HepG2 (cell line): ENCODE measurements around the gene SOX12. TPM values are rescaled to one million over a fixed set of nuclear protein-coding genes. Genes with fewer than 3 reads are reported as not detected.

ENCODE experiments used
- ARID3A ChIP-seq: IDR thresholded peaks from 2 replicates; pipeline ENCODE4 v1.6.1; 2012; ENCODE audit warnings: low read depth, low read length, improper control_type of control experiment
- CBX1 ChIP-seq: IDR thresholded peaks from one replicate; pipeline ENCODE4 v1.6.1; 2016; ENCODE audit warnings: antibody characterized with exemption, low read depth
- DPF2 ChIP-seq: sonication (generic); formaldehyde crosslinking; IDR thresholded peaks from 2 replicates; pipeline ENCODE4 v1.4.0; 2020; ENCODE audit warnings: mild to moderate bottlenecking, low read depth, missing genetic modification reagents, borderline replicate concordance
- EHMT2 ChIP-seq: fragments of 200-600 bp; sonication (generic); IDR thresholded peaks from 2 replicates; pipeline ENCODE4 v1.7.0; 2017; ENCODE audit warnings: antibody characterized with exemption, low read depth, low read length, borderline replicate concordance
- ETV5 ChIP-seq: IDR thresholded peaks from 2 replicates; pipeline ENCODE4 v1.6.1; 2018; ENCODE audit warnings: missing biosample characterization, missing genetic modification reagents, inconsistent platforms, borderline replicate concordance
- HCFC1 ChIP-seq: fragments of 150-350 bp; IDR thresholded peaks from 2 replicates; pipeline ENCODE4 v1.6.1; 2014; ENCODE audit warnings: low read depth, low read length
- LRRFIP1 ChIP-seq: sonication (generic); formaldehyde crosslinking; conservative IDR thresholded peaks from 2 replicates; pipeline ENCODE4 v1.4.0; 2020; ENCODE audit warnings: missing genetic modification reagents
- MBD4 ChIP-seq: IDR thresholded peaks from 2 replicates; pipeline ENCODE4 v1.6.1; 2012; ENCODE audit warnings: low read length, inconsistent platforms, borderline replicate concordance
- MBNL3 ChIP-seq: fragments of 250-450 bp; sonication (Bioruptor Pico); conservative IDR thresholded peaks from 2 replicates; pipeline ENCODE4 v1.8.0; 2022; ENCODE audit warnings: mild to moderate bottlenecking, inconsistent platforms
- NFE2 ChIP-seq: sonication (generic); formaldehyde crosslinking; IDR thresholded peaks from 2 replicates; pipeline ENCODE4 v1.4.0; 2020; ENCODE audit warnings: missing genetic modification reagents
- NFYC ChIP-seq: IDR thresholded peaks from 2 replicates; pipeline ENCODE4 v1.6.1; 2016; ENCODE audit warnings: missing genetic modification reagents, missing compliant biosample characterization
- NR2F6 ChIP-seq, 2 experiments: IDR thresholded peaks; 2 replicates each; pipeline ENCODE4 v1.6.1; 2016; ENCODE audit warnings: antibody characterized with exemption in 1 of 2, mild to moderate bottlenecking in 1 of 2
- PPARG ChIP-seq: conservative IDR thresholded peaks from 2 replicates; pipeline ENCODE4 v1.6.1; 2016; ENCODE audit warnings: missing biosample characterization, missing genetic modification reagents
- SAFB2 ChIP-seq: sonication (generic); formaldehyde crosslinking; IDR thresholded peaks from 2 replicates; pipeline ENCODE4 v1.5.1; 2020; ENCODE audit warnings: missing genetic modification reagents, low read depth, mild to moderate bottlenecking, borderline replicate concordance
- SIX1 ChIP-seq: sonication (generic); formaldehyde crosslinking; IDR thresholded peaks from 2 replicates; pipeline ENCODE4 v1.4.0; 2020; ENCODE audit warnings: missing genetic modification reagents, borderline replicate concordance
- TCF7 ChIP-seq: sonication (generic); IDR thresholded peaks from 2 replicates; pipeline ENCODE4 v1.6.1; 2016; ENCODE audit warnings: antibody characterized with exemption, low read depth
- ZBTB21 ChIP-seq: sonication (generic); formaldehyde crosslinking; IDR thresholded peaks from 2 replicates; pipeline ENCODE4 v1.4.0; 2020; ENCODE audit warnings: missing genetic modification reagents
- ZNF12 ChIP-seq: sonication (generic); formaldehyde crosslinking; IDR thresholded peaks from 2 replicates; pipeline ENCODE4 v1.5.0; 2020; ENCODE audit warnings: missing genetic modification reagents
- ZNF256 ChIP-seq: sonication (generic); formaldehyde crosslinking; conservative IDR thresholded peaks from 2 replicates; pipeline ENCODE4 v1.4.0; 2020; ENCODE audit warnings: missing genetic modification reagents
- ZNF275 ChIP-seq: sonication (generic); formaldehyde crosslinking; IDR thresholded peaks from 2 replicates; pipeline ENCODE4 v1.8.0; 2022; ENCODE audit warnings: missing genetic modification reagents, mild to moderate bottlenecking, inconsistent platforms, borderline replicate concordance
- ZNF574 ChIP-seq: sonication (generic); formaldehyde crosslinking; IDR thresholded peaks from 2 replicates; pipeline ENCODE4 v1.4.0; 2020; ENCODE audit warnings: missing genetic modification reagents
- ZNF768 ChIP-seq: sonication (generic); formaldehyde crosslinking; IDR thresholded peaks from 2 replicates; pipeline ENCODE4 v1.4.0; 2020; ENCODE audit warnings: missing genetic modification reagents
- polyA plus RNA-seq, 8 experiments: library from polyadenylated mRNA; depleted of rRNA in 3 of 8; stranded (reverse) in 7 of 8; unstranded in 1 of 8; fragments of >200 nt; fragmentation: Illumina TruSeq in 4 of 8; extraction: Trizol in 4 of 8; gene quantifications; 2 replicates each; pipeline versions ENCODE4 v1.2.1 to v1.2.3, GENCODE V29; 2011 to 2016; ENCODE audit warnings: low read depth in 4 of 8, missing spikeins in 1 of 8, mixed read lengths in 1 of 8; ENCODE audit not compliant: insufficient read depth in 1 of 8
- total RNA-seq, 5 experiments: library from RNA; depleted of rRNA; stranded (reverse); fragments of >200 nt; fragmentation: Illumina TruSeq; extraction: Trizol; gene quantifications; 2 replicates each; pipeline ENCODE4 v1.2.3, GENCODE V29; 2016; ENCODE audit warnings: low read depth in 1 of 5

The SOX12 gene
- total and polyA plus RNA-seq, 2 of the 13 experiments (the other 11 are each of a cell fraction or from before 2014, with no cell fraction given), result 10.0 to 18.7 TPM

GRCh38 chr20:354298-354977, 29.1 kb downstream of the SOX12 start (continued):
- TF ChIP-seq ARID3A (0 out of 2 replicates have a peak, but pooled peaks have one; percentile 26), ETV5 (peak; percentile 78), NR2F6 (IDR thresholded peaks at IDR 0.05) (no peak), NR2F6 (CRISPR knock-in tag; IDR thresholded peaks at IDR 0.05) (peak; percentile 42; the same call in 1 of the 2 replicates), NFE2 (CRISPR knock-in tag) (no peak), CBX1 (no peak), DPF2 (no peak), HCFC1 (no peak; the same call in 1 of the 2 replicates), ZBTB21 (0 out of 2 replicates have a peak, but pooled peaks have one; percentile 11), ZNF768 (CRISPR knock-in tag) (no peak), EHMT2 (no peak), MBD4 (no peak), PPARG (CRISPR knock-in tag) (peak; percentile 84), NFYC (CRISPR knock-in tag) (no peak), ZNF275 (CRISPR knock-in tag) (peak; percentile 70; the same call in 1 of the 2 replicates), SIX1 (CRISPR knock-in tag) (no peak), ZNF574 (CRISPR knock-in tag) (peak; percentile 52), TCF7 (no peak), MBNL3 (CRISPR knock-in tag) (no peak), SAFB2 (CRISPR knock-in tag) (peak; percentile 92; the same call in 1 of the 2 replicates), ZNF256 (no peak), LRRFIP1 (CRISPR knock-in tag) (peak; percentile 32; the same call in 1 of the 2 replicates), ZNF12 (CRISPR knock-in tag) (0 out of 2 replicates have a peak, but pooled peaks have one; percentile 35)
